NCI-H1436 treated with DMSO at 0.1 percent for 48 hours (cell line): ENCODE measurements around the gene ZNRF2.

Experiments
- DNase-seq: peaks from one replicate; lab custom pipeline; 2025; lab: John Stamatoyannopoulos, UW

Gene ZNRF2

DNA sequence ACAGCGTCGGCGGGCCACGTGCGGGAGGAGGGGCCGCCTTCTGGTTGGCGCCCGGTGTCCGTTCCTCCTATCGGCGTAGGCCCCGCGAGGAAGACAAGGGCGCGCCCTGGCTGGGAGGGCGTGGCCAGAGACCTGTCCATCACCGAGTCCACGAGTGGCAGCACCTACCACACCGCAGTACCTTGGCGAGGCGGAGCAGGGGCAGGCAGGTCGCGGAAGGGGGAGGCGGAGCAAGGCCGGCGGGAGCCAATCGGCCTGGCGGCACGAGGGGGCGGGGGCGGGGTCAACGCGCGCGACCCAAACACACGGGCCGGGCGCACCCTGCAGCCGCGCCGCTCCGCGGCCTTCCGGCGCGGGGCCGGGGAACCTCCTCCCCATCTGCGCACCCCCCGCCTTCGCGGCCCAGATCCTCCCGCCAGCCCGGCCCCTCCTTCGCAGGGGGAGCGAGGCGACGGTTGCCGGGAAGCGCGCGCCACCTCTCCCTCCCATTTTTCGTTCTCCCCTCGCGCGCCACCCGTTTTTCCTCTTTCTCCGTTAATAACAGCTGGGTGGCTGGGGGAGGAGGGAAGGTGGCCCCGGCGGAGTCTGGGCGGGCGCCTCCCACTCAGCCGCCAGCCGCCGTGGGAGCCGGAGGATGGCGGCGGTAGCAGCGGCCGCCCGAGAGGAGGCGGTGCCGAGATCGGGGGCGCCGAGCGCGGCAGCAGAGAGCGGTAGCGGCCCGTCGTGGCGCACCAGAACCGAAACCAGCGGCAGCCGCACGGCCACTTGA, at the start of gene ZNRF2:
Gene ZNRF2 (plus strand): TSS at position 300 of the 769 bp plus-strand sequence. CDS start 761 bp downstream, outside the sequence.
- peak; percentile 96 for DNase-seq

DNA sequence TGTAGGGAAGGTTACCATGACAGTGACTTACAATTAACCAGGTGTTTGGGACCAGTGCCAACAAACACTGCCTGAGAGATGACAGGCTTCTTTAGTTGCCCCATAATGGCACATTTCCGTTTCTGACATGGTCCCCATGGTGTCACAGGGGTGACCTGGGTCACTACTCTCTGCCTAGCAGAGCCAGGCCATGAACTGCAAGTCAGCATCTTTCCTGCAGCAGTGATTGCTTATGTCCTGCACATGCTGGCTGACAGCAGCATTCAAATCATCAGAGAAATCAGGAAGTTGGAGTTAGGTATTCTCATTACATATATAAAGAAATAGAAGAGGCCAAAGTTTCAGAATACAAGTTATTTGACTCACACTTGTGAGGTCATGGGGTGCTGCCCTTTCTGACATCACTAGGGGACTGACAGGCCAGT, 47.1 kb upstream of the ZNRF2 start:
- DNase-seq, result no peak

DNA sequence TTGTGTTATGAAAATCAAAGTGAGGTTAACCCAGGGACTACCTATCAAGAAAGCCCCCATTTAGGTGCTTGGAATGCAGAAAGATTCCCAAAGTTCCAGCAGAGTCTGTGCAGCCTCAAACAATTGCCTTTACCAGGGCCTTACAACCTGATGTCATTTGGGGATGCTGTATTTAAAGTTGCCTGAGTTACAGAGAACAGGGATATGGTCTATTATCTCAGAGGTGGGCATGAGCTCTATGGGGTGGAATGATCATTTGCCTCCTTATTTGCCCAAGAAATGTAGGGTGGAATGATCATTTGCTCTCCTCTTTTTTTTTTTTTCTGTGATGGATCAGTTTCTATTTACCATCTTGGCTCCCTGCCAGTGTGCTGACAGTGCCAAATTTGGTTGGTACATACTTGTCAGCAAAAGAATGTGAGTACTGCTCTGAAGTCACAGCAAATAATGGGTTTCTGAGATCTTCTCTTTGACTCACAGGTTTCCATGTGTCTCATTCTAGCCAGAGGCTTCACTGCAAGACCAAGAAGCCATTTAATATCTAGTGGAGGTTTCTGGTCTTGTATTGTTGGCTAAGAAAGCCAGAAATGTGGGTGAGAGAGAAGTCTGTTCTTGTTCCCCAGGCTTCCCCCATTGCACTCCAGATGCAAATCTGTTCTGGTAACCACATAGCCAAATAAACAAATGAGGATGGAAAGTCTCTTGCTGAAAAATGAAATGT, 45.5 kb upstream of the ZNRF2 start:
- DNase-seq, result no peak

DNA sequence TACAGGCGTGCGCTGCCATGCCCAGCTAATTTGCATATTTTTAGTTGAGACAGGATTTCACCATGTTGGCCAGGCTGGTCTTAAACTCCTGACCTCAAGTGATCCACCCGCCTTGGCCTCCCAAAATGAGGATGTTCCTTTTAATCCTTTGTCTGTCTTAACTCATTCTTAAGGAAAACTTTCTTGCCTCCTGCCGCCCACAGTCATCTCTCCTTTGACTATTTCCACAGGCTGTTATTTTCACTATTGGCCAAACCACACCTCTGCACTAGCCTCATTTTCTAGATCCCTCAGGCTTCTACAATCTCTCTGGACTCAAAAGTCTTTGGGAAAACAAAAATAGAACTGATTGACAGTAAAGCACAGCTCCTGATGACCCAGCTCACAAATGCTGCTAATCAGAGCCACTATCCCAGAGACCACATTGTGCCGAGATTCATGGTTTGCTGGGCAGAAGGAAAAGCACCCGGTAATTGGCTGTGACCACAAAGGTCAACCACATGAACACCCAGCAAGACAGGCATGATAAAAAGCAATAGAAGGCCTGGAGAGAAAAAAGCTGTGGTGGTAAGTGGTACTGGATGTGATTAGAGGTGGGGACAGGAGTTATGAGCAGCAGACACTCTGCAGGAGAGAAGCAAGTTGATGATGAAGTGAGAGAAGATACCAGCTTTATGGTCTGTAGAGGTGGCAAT, 44.1 kb upstream of the ZNRF2 start:
- no peak for DNase-seq

DNA sequence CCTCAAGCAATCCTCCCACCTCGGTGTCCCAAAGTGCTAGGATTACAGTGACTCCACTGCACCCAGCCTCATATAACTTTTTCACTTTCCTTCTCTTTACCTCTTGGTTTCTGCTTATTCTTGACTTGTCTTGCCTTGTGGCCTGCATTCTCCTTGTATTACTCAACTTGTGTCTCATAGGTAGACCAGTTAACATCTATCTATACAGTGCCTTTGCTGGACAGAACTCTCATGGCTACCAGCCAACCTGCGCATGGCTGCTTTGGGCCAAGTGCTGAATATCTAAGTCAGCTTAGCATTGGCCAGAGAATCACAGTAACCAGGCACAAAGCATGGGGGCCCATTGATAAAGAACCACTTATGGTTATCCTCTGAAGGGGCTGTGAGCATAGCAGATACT, 42.6 kb upstream of the ZNRF2 start:
- no peak for DNase-seq

DNA sequence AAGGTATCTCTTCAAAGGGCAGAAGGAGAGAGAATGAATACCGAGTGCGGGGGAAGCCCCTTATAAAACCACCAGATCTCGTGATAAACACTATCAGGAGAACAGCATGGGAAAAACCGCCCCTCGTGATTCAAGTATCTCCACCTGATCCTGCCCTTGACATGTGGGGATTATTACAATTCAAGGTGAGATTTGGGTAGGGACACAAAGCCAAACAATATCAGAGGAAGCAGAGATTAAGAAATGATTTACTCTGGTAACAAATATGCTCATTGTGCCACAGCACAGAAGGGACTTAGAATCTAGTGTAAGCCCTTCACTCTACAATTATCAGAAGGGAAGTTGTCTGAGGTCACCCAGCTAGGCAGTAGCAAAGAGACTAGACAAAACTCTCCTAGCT, 40.1 kb upstream of the ZNRF2 start:
- no peak for DNase-seq

DNA sequence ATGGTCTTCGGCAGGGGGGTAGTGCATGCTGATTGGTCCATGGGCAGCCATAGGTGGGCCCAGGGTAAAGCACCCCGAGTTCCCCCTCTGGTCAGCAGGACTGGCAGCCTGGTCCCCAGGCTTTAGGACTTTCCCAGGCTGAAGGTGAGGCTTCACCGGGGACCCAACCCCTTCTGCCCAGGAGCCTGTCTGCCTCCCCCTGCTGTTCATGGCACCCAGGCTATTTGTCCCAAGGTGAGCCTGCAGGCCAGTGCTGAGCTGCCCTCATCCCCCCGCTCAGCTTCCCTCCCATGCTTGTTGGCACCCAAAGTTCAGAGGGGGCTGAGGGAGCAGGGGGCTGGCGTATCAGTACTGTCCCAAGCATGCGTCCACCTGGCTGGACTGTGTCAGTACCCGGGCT, 38.5 kb upstream of the ZNRF2 start:
- no peak for DNase-seq

DNA sequence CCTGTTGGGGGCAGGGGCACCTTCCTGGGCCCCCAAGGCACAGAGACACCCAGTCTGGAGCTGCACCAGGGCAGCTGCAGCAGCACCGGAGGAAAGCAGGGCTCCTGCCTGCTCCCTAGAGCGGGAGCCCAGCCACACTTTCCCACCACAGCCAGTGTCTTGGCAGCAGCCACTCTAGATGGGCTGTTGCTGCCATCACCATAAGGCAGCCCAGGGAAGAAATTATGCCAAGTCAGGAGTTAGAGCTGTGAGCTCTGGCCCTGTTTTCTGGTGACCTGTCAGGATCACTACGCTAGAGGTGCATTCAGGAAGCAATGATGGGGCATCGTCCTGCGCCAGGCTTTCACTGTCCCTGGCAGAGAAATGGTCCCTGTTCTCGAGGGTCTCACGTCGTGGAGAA, 38.0 kb upstream of the ZNRF2 start:
- no peak for DNase-seq

DNA sequence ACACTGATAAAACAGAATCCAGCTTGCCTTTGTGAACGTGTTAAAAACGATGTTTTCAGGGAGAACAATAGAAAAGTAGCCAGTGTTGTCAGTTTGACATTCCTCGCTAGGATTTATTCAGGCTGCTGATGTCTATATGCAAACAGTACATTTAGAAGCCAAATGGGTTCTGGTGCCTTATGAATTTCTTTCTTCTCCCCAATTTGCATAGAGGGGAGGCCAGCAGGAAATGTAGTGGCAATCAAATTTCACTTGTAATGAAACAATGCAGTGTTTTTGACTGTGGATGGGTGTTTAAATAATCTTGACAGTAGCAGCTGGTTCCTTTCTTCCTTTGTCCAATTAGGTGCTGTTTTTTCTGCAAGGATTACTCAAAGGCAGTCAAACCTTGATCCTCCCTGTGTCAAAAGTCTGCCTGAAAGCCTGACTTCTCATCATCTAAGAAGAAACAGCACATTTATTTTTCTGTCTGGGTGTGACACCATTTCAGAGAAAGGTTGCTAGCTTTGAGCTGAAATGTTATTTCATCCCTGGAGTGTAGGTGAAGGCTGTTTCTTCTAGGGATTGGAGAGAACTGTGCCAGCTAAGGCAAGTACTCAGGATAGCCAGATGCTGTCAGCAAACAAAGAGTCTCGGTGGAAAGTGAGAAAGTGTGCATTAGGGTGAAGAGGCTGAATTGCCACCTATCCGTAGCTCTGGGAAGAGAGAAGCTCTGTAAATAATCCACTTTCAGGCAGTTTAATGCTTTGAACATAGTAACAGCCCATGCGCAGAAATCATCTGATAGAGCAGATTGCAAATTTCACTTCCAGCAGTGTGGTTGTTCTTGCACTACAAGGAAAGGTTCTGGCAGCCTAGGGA, 36.6 kb upstream of the ZNRF2 start:
- DNase-seq, result peak; percentile 70

DNA sequence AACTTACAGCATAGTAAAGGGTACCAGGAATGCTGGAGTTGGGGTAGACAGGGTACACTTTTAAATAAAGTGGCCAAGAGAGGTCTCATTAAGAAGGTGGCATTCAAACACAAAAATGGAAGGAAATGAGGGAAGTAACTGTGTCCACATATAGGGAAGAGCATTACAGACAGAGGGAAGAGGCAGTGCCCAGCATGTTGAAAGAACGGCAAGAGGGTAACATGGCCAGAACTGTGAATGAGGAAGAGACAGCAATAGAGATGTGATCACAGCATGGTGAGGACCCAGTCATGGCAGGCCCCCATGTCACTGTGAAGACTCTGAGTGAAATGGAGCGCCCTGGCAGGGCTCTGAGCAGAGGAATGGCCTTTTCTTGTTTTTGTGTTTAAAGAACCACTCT, 35.1 kb upstream of the ZNRF2 start:
- DNase-seq, result no peak

DNA sequence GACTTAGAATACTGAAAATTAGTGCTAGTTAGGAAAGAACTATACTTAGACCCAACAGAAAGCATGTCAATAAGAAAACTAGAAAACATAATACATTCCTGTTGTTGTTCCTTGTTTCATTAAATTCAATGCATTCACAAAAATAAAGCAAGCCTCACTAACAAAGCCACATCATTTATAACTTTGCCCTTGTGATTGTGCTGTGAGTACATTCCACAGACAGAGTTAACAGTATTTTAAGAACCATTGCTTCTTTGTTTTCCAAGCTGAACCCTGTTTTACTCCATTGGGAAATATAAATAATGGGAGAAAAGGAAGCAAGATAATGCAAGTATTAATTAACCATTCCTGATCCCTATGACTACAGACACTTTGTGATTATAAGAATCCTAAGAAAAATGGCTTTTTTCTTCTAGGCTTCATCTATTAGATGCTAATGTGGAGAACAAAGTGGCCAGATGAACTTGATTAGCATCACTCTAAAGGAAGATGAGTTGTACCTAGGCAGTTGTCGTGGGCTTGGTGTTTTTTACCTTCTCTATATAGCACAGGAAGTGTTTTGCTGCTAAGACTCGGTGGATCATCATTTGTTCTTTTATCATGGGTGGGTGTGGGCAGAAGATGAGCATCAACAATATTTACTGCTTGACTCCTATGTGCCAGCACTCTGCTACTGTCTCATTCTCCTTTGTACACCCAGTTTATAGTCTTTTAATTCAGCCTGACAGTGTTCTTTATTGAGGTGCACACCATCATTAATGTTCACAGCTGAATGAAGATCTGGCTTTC, 34.2 kb upstream of the ZNRF2 start:
- no peak for DNase-seq

DNA sequence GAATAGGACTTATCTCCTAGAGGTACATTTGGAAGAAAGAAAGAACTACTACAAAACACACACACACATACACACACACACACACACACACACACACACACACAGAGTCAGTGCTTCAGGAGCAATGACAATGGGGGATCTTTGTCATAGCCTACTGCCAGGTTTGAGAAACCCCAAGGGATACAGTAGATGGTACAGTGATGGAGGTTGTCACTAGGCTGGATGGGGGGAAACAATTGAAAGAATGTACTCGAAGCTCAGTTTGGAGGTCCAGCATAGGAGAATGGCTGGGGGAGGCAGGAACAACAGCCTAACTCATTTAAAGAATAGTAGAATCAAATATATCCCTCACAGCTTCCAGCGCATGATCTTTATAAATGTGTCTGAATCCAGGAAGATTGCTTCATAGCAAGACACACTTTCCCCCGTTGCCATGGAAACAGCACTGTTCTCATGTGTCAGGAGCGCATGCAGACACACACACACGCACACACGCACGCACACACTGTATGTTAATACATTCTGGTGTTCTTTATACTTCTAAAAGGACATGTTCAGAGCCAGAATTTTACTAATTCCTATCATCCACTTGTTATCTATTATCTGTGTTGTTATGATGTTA, 32.6 kb upstream of the ZNRF2 start:
- no peak for DNase-seq

DNA sequence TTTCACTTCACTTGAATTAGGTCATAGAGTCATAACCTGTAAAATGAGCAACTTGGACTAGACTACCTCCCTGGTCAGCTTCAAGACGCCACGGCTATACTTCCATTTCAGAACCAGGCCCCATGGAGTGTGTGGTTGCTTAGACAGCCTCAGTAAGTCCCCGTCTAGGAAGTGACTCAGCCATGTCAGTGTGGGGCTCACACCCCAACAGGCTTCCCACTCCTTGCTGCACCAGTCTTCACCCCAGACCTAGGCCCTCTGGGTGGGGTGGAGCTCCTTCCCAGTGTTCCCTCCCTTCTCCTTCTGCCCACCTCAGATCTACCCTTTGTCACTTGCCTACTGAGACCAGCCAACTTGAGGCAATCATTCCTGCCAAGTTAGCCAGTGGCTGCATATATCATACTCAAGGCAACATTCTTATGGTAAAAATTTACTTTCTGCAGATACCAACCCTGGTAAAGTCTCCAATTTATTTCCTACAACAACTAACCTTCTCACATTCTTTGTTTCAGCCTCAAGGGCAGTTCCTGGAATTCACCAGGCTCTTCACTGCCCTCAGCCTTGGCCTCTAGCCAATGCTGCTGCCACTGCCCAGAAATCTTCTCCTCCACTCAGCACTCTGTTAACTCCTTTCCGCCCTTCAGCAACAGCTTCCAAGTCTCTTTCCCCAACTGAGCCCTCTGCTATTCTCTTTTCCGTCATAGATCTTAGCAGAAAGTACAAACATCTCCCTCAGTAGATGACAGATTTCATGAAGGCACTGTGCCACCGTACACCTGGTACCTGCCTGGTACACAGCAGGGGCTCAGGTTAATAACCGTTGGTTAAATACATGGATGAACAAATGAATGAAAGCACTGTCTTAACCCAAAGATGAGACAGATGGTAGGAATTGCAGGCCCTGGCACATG, 31.3 kb upstream of the ZNRF2 start:
- no peak for DNase-seq

DNA sequence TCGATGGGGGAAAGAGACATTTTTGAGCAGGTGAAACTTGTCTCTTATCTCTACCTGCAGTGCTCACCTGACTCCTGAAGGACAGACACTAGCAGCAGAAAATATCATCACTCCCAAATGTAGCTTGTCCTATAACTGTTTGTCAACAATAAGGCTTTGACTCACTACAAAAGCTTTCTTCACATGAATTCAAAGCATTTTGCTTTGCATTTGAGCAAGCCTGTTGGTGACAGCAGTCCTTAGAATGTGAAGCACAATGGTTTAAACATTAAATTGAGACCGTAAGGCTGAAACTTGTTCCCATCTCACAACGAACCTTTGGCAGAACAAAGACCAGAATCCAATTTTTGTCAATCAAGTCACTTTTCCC, 30.6 kb upstream of the ZNRF2 start:
- DNase-seq, result no peak

DNA sequence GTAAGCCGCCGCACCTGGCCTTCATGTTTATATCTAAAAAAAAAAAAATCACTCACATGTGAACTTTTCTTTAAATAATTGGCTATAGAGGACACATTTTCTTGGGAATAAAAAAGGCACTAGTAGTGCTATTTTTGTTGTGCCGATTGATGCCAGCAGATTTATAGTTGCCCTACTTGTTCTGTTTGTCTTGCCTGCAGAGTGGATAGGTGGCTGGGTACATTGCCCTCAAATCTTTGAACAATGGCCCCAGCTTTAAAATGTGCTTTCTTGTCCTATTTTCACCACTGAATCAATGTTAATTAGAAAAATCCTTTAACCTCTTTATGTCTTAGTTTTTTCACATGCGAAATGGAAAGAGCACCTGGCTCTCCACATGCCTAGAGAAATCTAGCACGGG, 30.1 kb upstream of the ZNRF2 start:
- no peak for DNase-seq

DNA sequence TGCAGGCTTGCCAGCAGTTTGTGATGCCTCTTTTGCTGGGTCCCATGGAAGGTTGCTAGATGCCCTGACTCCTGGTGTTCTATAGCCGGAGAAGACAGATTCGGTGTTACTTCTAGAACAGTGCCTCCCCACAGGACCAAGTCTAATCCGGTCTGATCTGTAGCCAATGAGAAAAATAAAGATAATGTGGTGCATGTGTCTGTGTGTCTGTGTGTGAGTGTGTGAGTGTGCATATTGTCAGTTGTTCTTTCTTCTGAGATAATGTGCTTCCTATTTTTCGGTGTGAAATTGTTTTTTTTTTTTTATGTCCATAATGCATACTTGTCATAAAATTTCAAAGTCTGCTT, 29.7 kb upstream of the ZNRF2 start:
- DNase-seq, result no peak

DNA sequence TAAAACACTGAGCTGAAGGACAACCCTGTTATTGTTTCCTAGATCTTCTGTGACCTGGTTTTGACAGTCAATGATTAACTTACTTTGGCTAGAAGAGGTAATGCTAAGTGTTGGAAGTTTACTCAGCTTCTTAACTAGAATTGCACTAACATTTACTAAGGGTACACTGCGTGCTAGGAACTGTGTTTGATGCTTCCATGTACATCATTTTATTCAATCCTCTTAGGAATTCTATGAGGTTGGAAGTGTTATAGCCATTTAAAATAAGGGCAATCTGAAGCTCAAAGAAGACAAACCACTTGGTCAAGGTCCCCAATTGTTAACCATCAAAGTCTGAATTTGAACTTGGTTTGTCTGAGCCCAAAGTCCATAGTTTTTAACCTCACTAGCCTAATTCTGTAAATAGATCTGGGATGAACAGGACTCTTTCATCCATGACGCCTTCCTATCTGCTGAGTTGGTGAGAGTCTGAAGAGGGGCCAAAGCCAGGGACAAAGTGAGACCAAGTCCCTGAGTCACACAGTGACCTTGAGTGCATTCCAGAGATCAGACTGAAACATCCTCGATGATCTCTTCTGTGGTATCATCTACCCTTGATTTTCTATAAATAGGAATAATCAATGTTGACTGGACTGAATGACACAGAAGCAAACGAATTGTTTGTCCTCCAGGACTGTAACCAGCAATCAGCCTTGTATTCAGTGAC, 29.2 kb upstream of the ZNRF2 start:
- DNase-seq, result no peak

DNA sequence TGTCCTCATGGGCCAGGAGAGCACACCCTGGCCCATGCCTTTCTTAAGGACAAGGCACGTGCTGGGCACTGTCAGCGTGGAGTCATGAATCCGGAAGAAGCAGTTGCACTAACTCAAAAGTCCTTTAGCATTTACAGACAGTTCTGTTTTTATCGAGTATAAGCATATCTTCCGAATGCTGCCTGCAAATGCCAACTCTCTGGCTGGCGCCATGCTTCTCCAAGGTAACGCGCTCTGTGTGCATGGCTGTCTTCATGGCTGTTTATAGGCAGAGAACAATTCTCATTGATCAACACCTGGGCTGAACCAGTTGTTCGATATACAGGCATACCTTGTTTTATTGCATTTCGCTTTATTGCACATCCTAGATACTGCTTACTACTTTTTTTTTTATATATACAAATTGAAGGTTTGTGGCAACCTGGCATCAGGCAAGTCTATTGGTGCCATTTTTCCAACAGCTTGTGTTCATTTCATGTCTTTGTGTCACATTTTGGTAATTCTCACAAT, 28.0 kb upstream of the ZNRF2 start:
- no peak for DNase-seq

DNA sequence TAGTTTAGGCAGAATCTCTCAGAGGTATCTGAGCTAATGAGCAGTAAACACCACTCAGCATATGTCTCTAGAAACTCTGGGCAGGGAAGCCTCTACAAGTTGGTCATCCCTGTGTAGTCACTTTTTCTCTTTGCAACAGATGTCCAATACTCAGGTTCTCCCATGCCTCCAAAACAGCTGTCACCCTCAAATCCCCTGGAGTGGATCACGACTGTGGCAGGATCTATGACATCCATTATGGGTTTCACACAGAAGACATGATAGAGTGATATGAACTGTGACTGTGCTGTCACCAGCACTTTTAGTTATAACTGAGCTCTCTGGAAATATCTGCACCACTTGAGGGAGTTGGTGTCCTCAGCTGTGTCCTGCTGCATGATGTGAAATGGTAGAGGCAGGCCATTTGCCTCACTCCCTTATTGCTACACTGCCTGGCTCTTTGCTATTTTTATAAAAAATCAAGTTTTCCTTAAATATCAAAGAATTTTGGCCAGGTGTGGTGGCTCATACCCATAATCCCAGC, 24.1 kb upstream of the ZNRF2 start:
- DNase-seq, result no peak
